DND-41 (cell line): Measurements from ENCODE around the gene PNKP.
A peak's percentile ranks its signal among the peaks of the same experiment; 100 is the strongest.

Experiments
- ATAC-seq: fragments of 200-7000 bp; cut with Tn5 transposase; 3 replicates; pipeline ENCODE4 v1.9.1; 2021; ENCODE audit warnings: low read depth; ENCODE audit not compliant: insufficient read depth
- DNase-seq: peaks from one replicate; pipeline ENCODE4 v3.0.0-alpha.2; 2020
- H2AFZ ChIP-seq: 2 replicates; pipeline ENCODE4 v1.6.0; 2012; ENCODE audit warnings: low read depth, low read length
- H3K27ac ChIP-seq: 2 replicates; pipeline ENCODE4 v1.5.1; 2012; ENCODE audit warnings: low read length, inconsistent platforms
- H3K27me3 ChIP-seq: fragments of 200-600 bp; sonication (generic); 2 replicates; pipeline ENCODE4 v1.6.0; 2012; ENCODE audit warnings: low read length, mild to moderate bottlenecking, inconsistent platforms; ENCODE audit not compliant: insufficient read depth, poor library complexity
- H3K36me3 ChIP-seq: 2 replicates; pipeline ENCODE4 v1.5.1; 2012; ENCODE audit warnings: low read length, inconsistent platforms; ENCODE audit not compliant: insufficient read depth
- H3K4me1 ChIP-seq: 2 replicates; pipeline ENCODE4 v1.5.1; 2012; ENCODE audit warnings: mild to moderate bottlenecking, low read length; ENCODE audit not compliant: insufficient read depth
- H3K4me2 ChIP-seq: 2 replicates; pipeline ENCODE4 v1.6.0; 2012; ENCODE audit warnings: mild to moderate bottlenecking, moderate library complexity, low read length, inconsistent platforms; ENCODE audit not compliant: insufficient read depth
- H3K4me3 ChIP-seq, 2 experiments: fragments of 200-600 bp in 1 of 2; shearing (Covaris generic) in 1 of 2; 2 replicates each; pipeline ENCODE4 v1.5.1; 2012 to 2016; ENCODE audit warnings: inconsistent platforms in 2 of 2, low read length in 2 of 2, mild to moderate bottlenecking in 2 of 2, low read depth in 1 of 2, moderate library complexity in 1 of 2
- H3K79me2 ChIP-seq: 2 replicates; pipeline ENCODE4 v1.6.0; 2012; ENCODE audit warnings: low read length, inconsistent platforms; ENCODE audit not compliant: insufficient read depth
- H3K9ac ChIP-seq: 2 replicates; pipeline ENCODE4 v1.6.0; 2012; ENCODE audit warnings: low read depth, mild to moderate bottlenecking, inconsistent platforms, low read length, moderate library complexity
- H3K9me3 ChIP-seq: 2 replicates; pipeline ENCODE4 v1.5.1; 2012; ENCODE audit warnings: low read length, moderate library complexity, mild to moderate bottlenecking, inconsistent platforms; ENCODE audit not compliant: insufficient read depth, severe bottlenecking
- H4K20me1 ChIP-seq: 2 replicates; pipeline ENCODE4 v1.6.0; 2012; ENCODE audit warnings: low read length; ENCODE audit not compliant: insufficient read depth
- CTCF ChIP-seq: IDR thresholded peaks from 2 replicates; pipeline ENCODE4 v1.5.1; 2012; ENCODE audit warnings: borderline replicate concordance, low read length, moderate library complexity, mild to moderate bottlenecking; ENCODE audit not compliant: poor library complexity, severe bottlenecking; ENCODE audit errors: extremely low read depth
- EZH2 ChIP-seq: IDR thresholded peaks from 3 replicates; pipeline ENCODE4 v1.6.1; 2012; ENCODE audit warnings: borderline replicate concordance, low read depth, mild to moderate bottlenecking, moderate library complexity, low read length, inconsistent platforms; ENCODE audit not compliant: severe bottlenecking

The PNKP gene

GRCh38 chr19:49876422-49877019, 9.1 kb upstream of the PNKP start:
- H3K9ac ChIP-seq, result peak overlapping the region; percentile 93
- H3K27me3 ChIP-seq, result no peaks in the 10 kb centered on the region
- H3K4me1 ChIP-seq, result peaks cover 35% of the 10 kb centered on the region
- peak; percentile 98 for DNase-seq
- no peaks in the 10 kb centered on the region for H3K9me3 ChIP-seq
- H3K27ac ChIP-seq, result peak overlapping the region; percentile 99
- H3K36me3 ChIP-seq, result peaks cover 34% of the 10 kb centered on the region
- peak overlapping the region; percentile 97 for H2AFZ ChIP-seq
- TF ChIP-seq CTCF (no peak), EZH2 (no peak)
- H3K4me2 ChIP-seq, result peak overlapping the region; percentile 98
- no peaks in the 10 kb centered on the region; the same call in 1 of the 2 replicates for H4K20me1 ChIP-seq
- peaks cover 39% of the 10 kb centered on the region for H3K79me2 ChIP-seq
- H3K4me3 ChIP-seq, result peak overlapping the region; percentile 78 to 86
- peak; percentile 66 for ATAC-seq

- Histone ChIP-seq H3K9ac (peak overlapping the region; percentile 93), H3K4me1 (peaks cover 39% of the 10 kb centered on the region), H3K27me3 (no peaks in the 10 kb centered on the region), H3K36me3 (peaks cover 34% of the 10 kb centered on the region), H3K4me2 (peak overlapping the region; percentile 98), H3K9me3 (no peaks in the 10 kb centered on the region), H3K79me2 (peaks cover 39% of the 10 kb centered on the region), H4K20me1 (no peaks in the 10 kb centered on the region; the same call in 1 of the 2 replicates), H3K4me3 (peak overlapping the region; percentile 78 to 86), H3K27ac (peak overlapping the region; percentile 99), H2AFZ (peak overlapping the region; percentile 87)
- DNase-seq (peak; percentile 71), ATAC-seq (peak; percentile 20; the same call in 1 of the 3 replicates)
- no peak for TF ChIP-seq CTCF
- TF ChIP-seq EZH2, result no peak
These were observed 8.6 kb upstream of the PNKP start for GRCh38 chr19:49875857-49876421.

- Histone ChIP-seq H3K27ac (peak overlapping the region; percentile 99), H3K79me2 (peaks cover 39% of the 10 kb centered on the region), H3K9ac (peak overlapping the region; percentile 93), H3K36me3 (peaks cover 29% of the 10 kb centered on the region), H3K27me3 (no peaks in the 10 kb centered on the region), H3K9me3 (no peaks in the 10 kb centered on the region), H4K20me1 (no peaks in the 10 kb centered on the region; the same call in 1 of the 2 replicates), H3K4me1 (peaks cover 47% of the 10 kb centered on the region), H3K4me3 (peak overlapping the region in 1 of 2 experiments; percentile 86; a peak in 3 of 4 replicates), H2AFZ (no peak overlapping the region), H3K4me2 (peak overlapping the region; percentile 98)
- DNase-seq, result no peak
- TF ChIP-seq CTCF, result no peak
- TF ChIP-seq EZH2, result no peak
- no peak for ATAC-seq
These were observed 7.8 kb upstream of the PNKP start for GRCh38 chr19:49875177-49875576.
